ENCODE results near the gene IRF8.
"Not testable (repeated sequence)": the region's sequence is repeated elsewhere in the genome, so short reads cannot be mapped to it uniquely, and the experiment has no call there.

The IRF8 gene

DNA sequence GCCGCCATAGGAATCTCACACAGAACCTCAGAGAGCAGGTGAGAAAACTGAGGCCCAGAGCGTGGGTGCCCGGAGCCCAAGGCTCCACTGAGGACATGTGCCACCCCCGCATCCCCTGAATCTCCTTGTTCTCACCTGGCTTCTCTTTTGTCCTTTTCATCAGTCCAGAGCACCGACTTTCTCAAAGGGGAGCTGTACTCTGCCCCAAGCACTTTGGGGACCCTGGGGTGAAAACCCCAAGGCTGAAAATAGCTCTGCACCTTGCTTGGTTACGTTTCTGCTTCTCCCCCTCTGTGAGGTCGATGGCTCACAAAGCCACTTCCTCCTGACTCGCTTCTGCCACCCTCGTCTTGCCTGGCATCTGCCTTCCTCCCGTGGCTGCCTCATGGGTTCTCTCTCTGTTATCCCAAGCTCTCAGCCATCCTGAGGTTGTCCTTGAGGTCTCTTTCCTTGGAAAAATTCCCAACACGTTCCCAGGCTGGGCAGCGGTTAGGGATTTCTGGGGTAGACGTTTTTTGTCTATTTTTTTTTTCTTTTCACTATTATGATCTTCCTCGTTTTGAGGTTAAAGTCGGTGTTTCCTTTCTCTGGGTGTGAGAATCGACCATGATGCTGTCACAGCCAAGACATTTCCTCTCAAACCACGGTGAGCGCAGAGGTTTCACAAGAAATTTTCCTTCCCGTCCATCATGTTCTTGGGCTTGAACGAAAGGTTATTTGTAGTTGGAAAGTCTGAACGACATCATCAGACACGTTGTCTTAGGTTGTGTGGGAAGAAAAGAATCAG is 37.2 kb downstream of the IRF8 start:
- H3K4me3 ChIP-seq (ENCODE audit: low read length), result no peak overlapping the region
- TF ChIP-seq, protein P1, sequence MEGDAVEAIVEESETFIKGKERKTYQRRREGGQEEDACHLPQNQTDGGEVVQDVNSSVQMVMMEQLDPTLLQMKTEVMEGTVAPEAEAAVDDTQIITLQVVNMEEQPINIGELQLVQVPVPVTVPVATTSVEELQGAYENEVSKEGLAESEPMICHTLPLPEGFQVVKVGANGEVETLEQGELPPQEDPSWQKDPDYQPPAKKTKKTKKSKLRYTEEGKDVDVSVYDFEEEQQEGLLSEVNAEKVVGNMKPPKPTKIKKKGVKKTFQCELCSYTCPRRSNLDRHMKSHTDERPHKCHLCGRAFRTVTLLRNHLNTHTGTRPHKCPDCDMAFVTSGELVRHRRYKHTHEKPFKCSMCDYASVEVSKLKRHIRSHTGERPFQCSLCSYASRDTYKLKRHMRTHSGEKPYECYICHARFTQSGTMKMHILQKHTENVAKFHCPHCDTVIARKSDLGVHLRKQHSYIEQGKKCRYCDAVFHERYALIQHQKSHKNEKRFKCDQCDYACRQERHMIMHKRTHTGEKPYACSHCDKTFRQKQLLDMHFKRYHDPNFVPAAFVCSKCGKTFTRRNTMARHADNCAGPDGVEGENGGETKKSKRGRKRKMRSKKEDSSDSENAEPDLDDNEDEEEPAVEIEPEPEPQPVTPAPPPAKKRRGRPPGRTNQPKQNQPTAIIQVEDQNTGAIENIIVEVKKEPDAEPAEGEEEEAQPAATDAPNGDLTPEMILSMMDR (conservative IDR thresholded peaks at IDR 0.05; ENCODE audit: low read length), result no peak
- no peak for DNase-seq (ENCODE audit: low read depth)

DNA sequence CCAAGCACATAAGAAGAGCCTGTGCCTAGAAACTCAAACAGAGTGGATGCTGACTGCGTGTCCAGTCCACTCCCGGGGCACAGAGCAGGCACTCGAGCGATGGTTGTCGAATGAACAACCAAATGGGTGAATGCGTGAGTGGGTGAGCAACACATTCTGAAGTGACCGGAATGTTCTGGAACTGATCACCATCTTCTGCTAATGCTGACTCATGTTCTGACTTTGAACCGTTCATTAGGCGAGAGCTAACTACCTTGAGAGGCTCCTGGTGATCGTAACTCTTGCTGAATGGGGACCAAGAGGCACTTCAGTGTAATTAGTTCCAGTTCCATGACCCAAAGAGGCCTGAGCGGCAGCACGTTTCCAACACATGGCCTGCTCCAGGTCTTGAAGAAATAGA is 37.9 kb downstream of the IRF8 start:
- TF ChIP-seq, protein P1 (conservative IDR thresholded peaks at IDR 0.05; ENCODE audit: low read length), result no peak
- no peak overlapping the region for H3K4me3 ChIP-seq (ENCODE audit: low read length)
- no peak for DNase-seq (ENCODE audit: low read depth)

- DNase-seq (ENCODE audit: low read depth), result no peak
- no peak overlapping the region for H3K4me3 ChIP-seq (ENCODE audit: low read length)
- TF ChIP-seq, protein P1 (conservative IDR thresholded peaks at IDR 0.05; ENCODE audit: low read length), result no peak
Measured at GRCh38 chr16:85940214-85940613, 41.3 kb downstream of the IRF8 start.

GRCh38 chr16:85941863-85942644 is 43.1 kb downstream of the IRF8 start:
- no peak for DNase-seq (ENCODE audit: low read depth)
- no peak overlapping the region for H3K4me3 ChIP-seq (ENCODE audit: low read length)
- TF ChIP-seq, protein P1 (conservative IDR thresholded peaks at IDR 0.05; ENCODE audit: low read length), result no peak

DNA sequence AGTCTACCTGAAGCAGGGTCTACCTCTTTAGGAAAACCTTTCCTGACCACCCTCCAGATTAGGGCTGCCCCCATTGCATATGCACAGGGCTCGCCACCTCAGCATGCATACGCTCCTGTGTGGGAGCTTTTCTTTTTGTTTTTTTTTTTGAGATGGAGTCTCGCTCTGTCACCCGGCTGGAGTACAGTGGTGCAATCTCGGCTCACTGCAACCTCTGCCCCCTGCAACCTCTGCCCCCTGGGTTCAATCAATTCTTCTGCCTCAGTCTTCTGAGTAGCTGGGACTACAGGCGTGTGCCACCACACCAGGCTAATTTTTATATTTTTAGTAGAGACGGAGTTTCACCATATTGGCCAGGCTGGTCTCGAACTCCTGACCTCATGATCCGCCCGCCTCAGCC is 43.7 kb downstream of the IRF8 start:
- DNase-seq (ENCODE audit: low read depth); H3K4me3 ChIP-seq (ENCODE audit: low read length): not testable (repeated sequence)

- H3K4me3 ChIP-seq (ENCODE audit: low read length), result no peak overlapping the region
- TF ChIP-seq, protein P1 (conservative IDR thresholded peaks at IDR 0.05; ENCODE audit: low read length), result no peak
- no peak for DNase-seq (ENCODE audit: low read depth)
Measured at GRCh38 chr16:85943711-85944110, 44.7 kb downstream of the IRF8 start.

DNA sequence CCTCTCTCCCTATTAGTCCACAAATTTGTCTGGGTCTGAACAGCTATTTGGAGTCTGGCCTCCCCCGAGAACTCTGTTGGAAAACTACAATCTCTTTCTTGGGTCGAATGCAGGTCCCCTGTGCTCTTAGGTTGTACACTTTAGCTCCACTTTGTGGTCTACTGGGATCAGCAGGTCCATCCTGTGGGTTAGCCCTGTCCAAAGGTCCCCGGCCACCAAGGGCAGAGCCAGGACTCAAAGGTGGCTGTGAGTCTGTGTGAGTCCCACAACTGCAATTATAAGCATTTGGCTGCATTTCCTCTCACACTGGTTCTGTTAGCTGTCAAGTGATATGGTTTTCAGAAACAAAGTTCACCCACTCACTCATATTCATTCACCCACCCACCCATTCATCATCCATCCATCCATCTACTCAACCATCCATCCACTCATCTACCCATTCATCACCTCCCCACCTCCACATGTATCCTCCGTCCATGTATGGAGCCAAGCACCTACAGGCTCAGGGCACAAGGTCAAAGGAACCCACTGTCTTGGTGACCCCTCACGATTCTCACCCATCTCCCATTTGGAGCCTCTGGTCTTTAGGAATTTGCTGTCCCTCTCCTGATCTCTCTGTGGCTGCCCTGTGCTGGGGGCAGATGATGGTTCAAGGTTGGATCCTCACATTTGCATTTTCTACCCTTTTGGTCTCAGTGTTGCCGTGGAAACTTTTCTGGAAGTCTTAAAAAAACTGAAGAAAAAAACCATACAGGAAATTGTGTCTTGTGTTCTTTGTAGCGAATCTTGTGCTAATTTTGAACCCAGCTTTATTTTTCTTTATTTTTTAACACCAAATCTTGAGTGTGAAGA is 45.8 kb downstream of the IRF8 start:
- no peak for DNase-seq (ENCODE audit: low read depth)
- TF ChIP-seq, protein P1 (conservative IDR thresholded peaks at IDR 0.05; ENCODE audit: low read length), result no peak
- H3K4me3 ChIP-seq (ENCODE audit: low read length), result no peak overlapping the region

Data from AG10803 (cell line).